Raji (cell line): ENCODE data around the gene DLGAP4.

Experiments used
- POLR2A ChIP-seq: IDR thresholded peaks from 2 replicates; pipeline ENCODE4 v1.6.1; 2011; ENCODE audit warnings: low read depth, low read length, control low read depth; ENCODE audit not compliant: insufficient read depth

DLGAP4 gene

DNA sequence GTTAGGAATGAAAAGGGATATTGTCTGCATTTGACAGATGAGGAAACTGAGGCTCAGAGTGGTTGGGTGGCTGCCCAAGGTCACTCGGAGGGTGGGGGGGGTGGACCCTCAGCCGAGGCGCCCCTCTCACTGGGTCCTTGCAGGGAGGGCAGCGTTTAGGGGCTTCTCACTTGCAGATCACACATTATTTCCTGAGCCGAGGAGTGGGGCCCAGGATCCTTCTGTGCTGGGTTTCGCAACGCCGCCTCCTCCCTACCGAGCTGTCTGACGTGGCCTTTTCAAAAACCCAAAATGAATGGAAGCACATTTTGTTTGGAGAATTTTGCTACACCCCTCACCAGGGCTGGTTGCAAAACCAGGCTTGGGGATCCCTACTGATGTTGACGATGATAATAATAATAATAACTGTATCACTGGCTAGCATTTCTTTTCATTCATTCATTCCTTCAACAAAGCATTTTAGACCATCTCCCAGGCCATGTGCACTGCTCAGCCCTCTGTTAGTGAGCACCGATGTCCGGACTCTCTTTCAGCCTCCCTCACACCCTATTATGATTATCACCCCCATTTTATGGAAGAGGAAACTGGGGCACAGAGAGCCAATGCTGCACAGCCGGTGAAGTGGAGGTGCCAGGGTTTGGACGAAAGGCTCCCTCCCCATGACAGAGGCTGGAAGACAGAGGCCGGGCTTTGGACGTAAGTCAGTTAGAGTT is 5.2 kb downstream of the DLGAP4 start:
- TF ChIP-seq POLR2A: no peak

DNA sequence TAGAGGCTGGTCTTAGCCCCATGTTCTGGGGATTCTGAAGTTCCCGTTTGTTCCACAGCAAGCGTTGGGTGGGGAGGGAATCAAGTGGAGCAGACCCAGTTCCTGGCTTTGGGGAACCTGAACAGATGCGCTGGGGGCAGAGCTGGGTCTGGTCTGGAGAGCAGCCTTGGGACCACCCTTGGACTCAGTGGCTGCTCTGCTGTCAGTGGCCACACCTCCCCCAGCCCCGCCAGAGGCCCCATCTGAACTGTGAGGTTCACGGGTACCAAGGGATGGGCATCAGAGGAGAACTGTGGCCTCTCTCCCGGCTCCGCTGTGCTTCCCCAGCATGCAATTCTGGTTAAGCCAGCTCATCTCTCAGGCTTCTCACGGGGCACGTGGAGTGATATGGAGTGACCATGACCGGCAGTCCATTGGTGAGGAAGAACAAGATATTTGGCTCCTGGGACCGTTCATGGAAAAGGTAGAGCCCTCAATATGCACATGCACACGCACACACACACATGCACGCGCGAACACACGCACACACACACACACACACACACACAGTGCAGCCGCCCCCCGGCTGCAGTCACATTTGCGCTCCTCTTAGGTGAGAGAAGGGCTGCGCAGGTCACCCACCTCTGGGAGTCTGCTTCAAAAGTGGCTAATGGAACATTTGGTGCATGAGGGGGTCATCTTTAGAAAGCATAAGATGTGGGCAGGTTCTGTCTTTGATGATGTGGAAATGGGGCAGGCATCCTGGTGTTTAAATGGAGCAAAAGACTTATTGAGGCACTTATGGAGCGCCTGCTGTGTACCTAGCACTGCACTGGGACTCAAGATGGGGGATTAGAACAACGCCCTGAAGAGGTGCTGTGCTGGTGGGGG is 6.0 kb downstream of the DLGAP4 start:
- no peak for TF ChIP-seq POLR2A

DNA sequence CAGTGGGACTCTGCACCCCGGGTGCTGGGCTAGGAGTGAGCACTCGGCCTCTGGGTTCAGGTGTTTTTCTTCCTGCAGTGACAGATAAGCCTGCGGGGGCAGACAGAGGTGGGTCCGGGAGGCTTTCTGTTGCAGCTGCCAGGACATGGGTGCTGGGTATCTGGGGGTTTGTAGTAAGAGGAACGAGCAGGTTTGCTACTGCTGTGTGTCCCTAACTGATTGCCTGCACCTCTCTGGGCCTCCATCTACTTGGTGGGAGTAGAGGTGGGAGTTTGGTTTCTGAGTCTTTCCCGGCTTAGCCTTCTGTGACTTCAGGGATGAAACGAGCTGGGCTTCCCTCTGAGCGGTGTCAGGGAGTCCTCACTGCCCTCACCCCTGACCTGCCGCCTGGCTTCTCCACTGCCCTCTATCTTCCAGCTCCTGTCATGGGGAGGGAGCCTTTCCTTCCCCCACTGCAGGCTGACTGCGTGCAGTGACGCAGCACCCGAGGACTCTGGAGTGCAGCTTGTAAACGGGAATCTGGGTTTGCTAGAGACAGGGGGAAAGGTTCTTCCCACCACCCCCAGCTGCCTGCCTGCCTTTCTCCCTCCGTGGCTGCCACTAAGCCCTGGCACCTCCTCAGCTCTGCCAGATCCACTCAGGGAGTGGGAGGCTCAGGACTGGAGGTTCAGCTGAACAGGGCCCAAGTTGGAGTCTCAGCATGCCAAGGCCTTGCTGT is 6.7 kb downstream of the DLGAP4 start:
- no peak for TF ChIP-seq POLR2A

DNA sequence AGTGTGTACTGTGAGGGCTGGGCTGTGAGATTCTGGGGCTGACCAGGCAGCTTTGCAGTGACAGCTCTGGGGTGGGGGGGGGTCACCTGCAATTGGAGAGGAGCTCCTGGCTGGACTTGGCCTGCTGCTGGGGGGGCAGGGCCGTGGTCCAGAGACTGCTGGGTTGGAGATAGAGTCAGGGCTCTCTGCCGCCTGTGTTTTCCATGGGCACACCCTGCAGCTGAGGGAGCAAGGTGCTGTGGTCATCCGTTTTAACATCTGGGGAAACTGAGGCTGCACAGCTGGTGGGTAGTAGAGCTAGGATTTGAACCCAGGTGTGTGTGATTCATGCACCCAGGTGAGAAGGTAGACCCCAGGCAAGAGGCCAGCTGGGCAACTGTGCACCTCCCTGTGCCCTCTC is 7.3 kb downstream of the DLGAP4 start:
- no peak for TF ChIP-seq POLR2A

DNA sequence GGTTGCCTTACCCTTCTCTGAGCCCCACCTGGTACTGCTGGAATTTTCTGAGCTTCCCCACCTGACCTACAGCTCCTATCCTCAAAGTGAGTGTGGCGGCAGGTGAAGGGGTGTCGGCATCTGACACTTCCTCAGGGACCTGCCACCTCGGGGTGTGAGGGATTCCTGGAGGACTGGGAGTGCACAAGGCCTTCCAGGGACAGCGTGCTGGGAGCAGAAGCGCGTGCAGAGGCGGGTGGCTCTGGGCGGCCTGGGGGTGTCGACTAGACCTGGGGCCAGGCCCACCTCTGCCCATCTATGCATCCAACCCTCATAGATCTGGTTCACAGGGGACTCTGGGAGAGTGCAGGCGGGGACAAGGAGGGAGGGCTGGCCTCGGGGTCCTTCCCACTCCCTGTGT is 7.8 kb downstream of the DLGAP4 start:
- no peak for TF ChIP-seq POLR2A

DNA sequence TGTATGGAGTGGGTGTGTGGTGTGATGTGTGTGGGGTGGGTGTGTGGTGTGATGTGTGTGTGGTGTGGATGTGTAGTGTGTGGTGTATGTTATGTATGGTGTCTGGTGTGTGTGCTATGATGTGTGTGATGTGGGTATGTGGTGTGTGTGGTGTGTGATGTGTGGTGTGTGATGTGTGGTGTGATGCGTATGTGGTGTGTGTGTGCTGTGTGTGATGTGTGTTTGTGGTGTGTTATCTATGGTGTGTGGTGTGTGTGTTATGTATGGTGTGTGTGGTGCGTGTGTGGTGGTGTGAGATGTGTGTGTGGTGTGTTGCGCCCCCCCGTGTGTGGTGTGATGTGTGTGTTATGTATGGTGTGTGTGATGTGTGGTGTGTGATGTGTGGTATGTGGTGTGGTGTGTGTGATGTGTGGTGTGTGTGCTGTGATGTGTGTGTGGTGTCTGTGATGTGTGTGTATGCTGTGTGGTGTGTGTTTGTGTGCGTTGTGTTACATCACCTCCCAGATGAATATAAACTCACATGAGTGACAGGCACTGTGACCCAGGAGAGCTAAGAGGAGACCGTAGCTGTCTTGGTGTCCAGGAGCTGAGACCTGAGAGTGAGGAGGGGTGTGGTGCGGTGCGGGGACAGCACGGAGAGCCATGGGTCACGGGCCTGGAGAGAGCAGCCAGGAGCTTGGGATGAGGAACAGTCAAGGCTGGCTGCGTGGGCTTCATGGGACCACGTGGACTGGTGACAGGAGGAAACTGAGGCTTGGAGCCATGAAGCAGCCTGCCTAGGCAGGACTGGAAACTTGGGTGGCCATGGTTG is 8.8 kb downstream of the DLGAP4 start:
- no peak for TF ChIP-seq POLR2A

DNA sequence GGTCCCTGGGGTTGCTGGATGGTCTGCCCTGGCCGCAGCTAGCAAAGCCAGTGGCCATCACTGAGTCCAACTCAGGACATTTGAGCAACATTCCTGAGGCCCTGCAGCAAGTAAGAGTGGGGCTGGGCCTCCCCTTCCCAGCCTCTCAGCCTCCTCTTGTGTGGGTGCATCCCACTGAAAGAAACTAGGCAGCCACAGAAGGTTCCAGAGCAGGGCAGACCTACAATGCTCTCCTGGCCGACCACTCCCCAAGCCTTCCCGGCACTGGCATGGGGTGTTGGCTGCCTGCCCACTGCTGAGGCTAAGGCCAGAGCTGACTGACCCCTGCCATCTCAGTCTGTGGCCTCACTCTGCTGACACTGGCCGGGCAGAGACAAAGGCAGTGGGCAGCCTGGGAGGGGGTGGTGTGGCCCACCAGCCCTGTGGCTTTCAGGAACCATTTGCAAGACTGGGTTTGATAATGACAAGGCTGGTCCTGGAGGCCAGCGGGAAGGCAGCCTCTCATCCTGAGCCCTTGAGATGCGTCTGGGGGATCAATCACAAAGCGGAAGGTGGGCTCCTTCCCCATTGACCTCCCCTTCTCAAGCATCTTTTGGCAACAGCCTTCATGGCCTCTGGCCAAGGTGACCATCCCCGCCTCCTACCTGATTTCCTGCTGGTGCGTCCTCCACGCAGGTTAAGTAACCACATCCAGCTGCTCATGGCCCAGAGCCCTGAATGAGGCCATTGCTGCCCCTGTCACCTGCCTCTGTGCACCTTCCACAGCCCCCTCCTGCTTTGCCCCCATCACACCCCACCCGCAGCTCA is 9.6 kb downstream of the DLGAP4 start:
- no peak for TF ChIP-seq POLR2A

DNA sequence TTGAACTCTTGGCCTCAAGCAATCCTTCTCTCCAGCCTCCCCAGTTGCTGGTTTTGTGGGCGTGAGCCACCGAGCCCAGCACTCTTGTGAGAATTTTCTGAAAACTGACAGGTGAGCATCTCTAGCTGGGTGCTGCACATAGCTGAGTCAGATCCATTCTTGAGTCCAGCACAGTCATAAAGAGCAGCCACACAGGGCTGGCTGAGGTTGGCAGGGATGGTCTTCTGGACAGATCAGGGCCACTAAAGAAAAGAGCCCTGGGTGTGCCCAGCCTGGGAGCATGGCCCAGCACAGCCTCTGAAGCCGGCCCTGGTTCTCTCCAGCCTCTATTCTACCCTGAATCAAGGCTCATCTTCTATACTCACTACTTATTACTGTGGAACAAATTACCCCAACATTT is 11.5 kb downstream of the DLGAP4 start:
- no peak for TF ChIP-seq POLR2A

DNA sequence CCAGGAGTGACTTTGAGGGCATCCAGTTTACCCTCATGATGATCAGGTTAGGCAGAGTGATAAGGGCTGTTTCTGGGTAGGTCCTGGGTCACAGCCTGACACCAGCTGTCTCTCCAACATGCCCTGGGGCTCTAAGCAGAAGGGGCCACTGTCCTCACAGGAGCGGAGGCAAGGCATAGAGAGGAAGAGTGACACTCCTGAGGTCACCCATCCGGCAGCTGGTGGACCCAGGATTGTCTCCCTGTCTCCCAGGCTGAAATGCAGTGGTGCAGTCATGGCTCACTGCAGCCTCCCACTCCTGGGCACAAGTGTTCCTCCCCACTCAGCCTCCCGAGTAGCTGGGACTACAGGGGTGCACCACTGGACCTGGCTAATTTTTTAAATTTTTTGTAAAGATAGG is 12.0 kb downstream of the DLGAP4 start:
- TF ChIP-seq POLR2A: no peak

DNA sequence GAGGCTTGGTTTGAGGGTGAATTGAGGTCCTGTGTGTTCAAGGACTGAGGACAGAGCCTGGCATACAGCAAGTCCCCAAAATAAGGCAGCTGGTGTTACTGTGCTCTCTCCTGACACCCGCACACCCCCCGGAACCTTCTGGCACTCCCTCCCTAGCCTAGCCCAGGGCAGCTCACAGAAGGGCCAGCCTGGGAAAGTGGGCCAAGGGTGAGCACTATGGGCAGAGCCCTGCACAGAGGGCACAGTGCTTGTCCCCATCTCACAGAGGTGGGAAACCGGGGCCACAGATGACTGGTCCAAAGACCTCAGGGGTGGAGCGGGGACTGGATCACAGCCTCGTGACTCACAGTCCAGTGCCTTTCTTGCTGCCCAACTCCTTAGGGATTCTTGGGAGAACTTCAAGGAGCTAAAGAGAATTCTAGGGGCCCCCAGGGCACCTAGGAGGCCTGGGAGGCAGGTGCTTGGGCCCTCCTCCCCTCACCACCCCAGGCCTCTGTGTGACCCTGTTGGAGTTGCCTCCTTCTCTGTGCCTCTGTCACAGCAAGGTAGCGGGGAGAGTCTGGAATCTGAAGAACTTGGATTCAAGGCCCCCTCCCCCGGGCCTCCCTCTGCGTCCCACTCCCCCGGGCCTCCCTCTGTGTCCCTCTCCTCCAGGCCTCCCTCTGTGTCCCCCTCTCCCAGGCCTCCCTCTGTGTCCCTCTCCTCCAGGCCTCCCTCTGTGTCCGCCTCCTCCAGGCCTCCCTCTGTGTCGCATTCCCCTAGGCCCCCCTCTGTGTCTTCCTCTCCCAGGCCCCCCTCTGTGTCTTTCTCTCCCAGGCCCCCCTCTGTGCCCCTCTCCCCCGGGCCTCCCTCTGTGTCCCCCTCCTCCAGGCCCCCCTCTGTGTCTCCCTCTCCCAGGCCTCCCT is 13.5 kb downstream of the DLGAP4 start:
- TF ChIP-seq POLR2A: no peak

DNA sequence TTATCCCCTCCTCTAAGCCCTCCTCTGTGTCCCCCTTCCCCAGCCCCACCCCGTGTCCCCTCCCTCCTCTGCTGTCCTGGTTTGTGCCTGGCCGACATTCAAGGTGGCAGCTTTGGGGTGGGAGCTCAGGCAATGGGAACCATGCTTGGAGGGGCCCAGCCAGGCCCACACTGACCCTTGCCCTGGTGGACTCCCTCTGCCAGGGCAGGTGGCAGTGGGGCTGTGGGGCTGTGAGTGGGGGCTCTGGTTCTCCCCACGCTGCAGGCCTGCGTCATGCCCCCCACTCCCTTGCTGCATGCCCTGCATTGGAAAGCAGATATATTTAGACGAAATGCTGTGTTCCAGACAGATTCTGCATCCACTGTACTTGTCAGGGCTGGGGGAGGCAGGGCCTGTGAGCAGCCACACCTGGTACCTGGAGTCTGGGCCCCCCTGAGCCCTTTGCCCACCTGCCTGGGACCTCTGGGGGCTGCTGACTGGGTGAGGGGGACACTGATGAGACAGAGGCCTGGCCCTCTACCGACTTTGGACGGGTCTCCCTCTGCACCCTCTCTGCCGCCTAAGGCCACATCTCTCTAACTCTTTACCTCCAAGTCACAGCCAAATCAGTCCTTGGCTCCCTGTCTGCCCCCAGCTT is 14.2 kb downstream of the DLGAP4 start:
- TF ChIP-seq POLR2A: no peak

DNA sequence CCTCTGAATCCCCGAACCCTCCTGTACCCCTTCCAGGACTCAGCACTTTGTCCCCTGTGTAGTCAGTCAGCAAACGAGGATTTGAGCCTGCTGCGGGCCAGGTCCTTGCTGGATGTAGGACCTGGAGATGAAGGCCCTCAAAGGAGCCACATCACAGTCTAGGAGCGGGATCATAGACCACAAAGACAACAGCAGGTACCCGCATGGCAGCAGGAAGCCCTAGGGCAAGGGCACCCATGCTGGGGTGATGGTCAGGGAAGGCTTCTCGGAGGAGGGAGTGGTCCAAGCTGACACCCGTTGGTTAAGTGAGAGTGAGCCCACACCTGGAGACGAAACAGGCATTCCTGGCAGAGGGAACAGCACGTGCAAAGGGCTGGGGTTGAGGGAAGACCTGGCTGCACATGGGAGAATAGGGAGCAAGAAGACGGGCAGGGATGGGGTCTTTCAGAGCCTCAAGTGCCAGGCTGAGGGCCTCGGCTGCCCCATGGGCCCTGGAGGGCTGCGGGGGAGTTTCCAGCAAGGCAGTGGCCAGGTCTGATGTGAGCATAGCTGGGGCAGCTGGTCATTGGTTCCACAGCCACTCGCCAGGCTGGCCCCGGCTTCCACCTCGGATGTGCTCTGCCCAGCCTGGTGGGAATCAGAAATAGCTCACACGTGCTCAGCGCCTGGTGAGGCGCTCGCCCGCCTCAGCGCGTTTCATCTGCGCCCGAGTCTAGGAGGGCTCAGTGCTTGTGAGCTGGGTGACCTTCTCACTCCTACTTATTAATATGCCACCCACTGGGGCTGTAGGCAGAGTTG is 15.0 kb downstream of the DLGAP4 start:
- TF ChIP-seq POLR2A: no peak

DNA sequence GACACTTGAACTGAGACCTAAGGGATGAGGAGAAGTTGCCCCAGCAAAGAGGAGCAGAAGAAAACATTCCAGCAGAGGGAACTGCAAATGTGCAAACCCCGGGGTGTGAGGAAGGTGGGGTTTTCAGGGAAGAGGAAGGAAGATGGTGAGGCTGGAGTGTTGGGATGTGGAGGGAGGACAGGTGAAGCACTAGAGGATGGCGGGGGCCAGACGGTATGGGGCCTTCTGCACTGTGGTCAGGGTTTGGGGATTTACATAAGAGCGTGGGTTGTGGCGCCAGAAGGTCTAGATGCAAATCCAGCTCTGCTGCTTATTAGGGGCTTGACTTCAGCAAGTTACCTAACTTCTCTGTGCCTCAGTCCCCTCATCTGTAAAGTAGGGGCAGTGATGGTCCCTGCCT is 16.0 kb downstream of the DLGAP4 start:
- TF ChIP-seq POLR2A: no peak
